ENCODE results near the gene LPAR2. TPM values are rescaled to one million over a fixed set of nuclear protein-coding genes. Genes with fewer than 3 reads are reported as not detected.
"Not testable (repeated sequence)": the region's sequence is repeated elsewhere in the genome, so short reads cannot be mapped to it uniquely, and the experiment has no call there.

LPAR2 gene
- total RNA-seq, 1 donor from 2014 or later, result 3.3 TPM

DNA sequence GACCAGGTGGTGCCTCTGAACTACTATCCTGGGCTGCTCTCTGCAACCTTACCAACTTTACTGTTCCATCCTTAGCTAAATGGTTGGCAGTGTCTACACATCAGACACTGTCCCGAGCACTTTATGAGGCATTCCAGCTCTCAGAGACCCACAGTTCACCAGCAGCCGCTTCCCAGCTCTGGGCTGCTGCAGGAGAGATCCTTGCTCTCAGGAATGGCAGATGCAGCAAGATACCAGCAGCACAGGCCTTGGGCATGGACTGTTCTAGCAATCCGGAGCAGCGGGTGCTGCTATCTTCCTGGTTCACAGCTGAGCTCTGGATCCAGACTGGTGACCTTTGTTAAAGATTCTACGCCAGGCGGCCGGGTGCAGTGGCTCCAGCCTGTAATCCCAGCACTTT, 3.3 kb upstream of the LPAR2 start:
- no peak for DNase-seq

GRCh38 chr19:19630426-19630825, 2.4 kb upstream of the LPAR2 start:
- DNase-seq, result no peak

GRCh38 chr19:19630062-19630414, 2.0 kb upstream of the LPAR2 start:
- DNase-seq, result no peak

- DNase-seq, result peak; percentile 82
These were observed 598 bp upstream of the LPAR2 start for GRCh38 chr19:19628501-19629134.

- no peak for DNase-seq
These were observed 1.2 kb downstream of the LPAR2 start for GRCh38 chr19:19626516-19627472.

- DNase-seq, result no peak
These were observed 3.9 kb downstream of the LPAR2 start for GRCh38 chr19:19624032-19624570.

- DNase-seq, result no peak
These were observed 4.6 kb downstream of the LPAR2 start for GRCh38 chr19:19623383-19623782.

DNA sequence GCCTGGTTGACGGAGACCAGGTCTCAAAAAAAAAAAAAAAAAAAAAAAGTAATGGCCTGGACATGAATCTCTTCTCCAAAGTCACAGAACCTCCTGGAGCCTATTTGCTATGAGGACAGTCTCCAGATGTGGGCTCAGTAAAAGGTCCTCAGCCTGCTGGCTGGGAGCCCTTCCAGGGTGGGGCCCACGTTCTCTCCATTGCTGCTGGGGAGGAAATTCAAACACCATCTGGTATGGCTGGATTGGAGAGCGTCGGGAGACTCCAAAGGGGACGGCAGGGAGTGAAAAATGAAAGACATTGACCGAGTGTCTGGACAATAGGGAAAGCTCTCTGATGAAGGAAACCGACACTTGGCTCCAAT, 8.2 kb downstream of the LPAR2 start:
- DNase-seq, result no peak

- DNase-seq, result no peak
These were observed 8.7 kb downstream of the LPAR2 start for GRCh38 chr19:19619181-19619848.

DNA sequence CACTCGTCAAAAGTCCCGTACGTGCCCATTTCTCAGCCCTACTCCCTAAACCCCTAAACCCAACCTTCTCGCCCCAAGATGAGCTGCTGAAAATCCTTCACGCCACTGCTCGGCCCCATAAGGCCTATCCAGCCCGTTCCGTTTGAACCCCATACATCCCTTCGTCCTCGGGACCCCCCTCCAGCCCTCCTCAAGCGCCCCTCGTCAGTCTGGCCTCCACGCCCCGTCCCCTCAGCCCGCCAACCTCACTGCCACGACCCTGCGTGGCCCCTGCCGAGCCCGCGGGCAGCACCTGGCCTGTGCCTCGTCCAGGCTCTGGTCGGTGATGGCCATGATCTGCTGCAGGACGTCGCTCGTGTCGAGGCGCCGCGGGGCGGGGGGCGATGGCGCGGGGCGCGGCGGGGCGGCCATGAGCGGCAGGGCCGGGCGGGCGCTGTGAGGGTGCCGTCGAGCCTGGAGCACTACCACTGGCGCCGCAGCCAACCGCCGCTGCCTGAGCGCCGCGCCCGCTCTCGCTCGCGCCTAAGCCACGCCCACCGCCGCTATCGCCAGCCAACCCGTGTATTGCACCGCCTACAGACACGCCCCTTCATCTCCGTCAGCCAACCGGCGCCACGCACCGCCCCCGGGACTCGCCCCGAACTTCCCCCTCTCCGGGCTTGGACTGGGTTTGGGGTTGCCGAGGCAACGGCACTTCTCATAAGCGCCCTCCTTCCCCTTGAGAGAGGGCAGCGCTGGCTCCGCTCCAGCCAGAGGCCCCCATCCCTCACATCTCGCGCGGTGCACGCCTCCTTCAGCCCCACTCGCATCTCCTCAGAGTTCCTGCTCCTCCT, 9.6 kb downstream of the LPAR2 start, which contains the start of gene PBX4:
Gene PBX4, minus strand, starts transcription at position 469 of the 833 bp plus-strand sequence. Its CDS starts 58 bp downstream, at position 411.
- DNase-seq, result peak; percentile 98

- DNase-seq, result no peak
These were observed 12.9 kb downstream of the LPAR2 start for GRCh38 chr19:19615086-19615485.

DNA sequence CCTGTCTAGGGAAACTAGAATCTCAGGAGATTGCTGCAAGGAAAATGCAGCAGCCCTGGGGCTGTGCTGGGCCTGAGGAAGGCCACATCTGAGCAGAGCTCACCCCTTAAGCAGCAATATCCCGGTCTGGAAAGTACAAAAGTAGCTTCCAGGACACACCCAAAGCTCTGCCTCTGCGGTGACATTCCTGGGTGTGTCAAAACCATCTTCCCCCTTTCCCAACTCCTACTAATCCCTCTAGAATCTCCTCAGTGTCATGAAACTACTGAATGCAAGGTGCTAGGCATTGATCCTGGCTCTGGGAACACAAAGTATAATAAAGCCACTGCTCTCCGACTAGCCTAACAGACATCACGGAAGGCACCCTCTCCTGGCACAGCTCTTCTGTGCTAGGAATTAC, 14.5 kb downstream of the LPAR2 start:
- DNase-seq, result no peak

GRCh38 chr19:19610376-19611202, 17.4 kb downstream of the LPAR2 start:
- no peak for DNase-seq

DNA sequence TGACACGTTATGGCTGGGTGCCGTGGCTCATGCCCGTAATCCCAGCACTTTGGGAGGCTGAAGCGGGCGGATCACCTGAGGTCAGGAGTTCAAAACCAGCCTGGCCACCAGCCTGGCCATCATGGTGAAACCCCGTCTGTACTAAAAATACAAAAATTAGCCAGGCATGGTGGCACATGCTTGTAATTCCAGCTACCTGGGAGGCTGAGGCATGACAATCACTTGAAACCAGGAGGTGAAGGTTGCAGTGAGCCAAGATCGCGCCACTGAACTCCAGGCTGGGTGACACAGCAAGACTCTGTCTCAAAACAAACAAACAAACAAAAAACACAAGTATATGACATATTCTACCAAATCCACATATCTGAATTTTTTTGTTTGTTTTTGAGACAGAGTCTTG, 21.3 kb downstream of the LPAR2 start:
- DNase-seq, result not testable (repeated sequence)

DNA sequence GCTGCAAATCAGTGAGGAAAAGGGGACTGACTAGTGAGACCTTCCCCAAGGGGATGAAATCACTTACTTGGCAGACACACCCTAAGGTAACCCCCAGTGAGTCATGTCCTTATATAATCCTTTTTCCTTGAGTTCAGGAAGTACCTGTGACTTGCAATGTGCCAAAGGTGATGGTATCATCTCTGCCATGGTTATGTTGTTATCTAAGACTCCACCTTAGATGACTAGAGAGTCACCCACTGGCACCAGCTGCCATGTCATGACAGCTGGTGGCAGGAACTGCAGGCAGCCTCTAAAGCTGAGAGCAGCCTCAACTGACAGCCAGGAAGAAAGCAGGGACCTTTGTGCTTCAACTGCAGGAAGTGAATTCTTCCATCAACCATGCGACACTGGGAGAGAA, 22.0 kb downstream of the LPAR2 start:
- peak; percentile 67 for DNase-seq

GRCh38 chr19:19602713-19603324, 25.2 kb downstream of the LPAR2 start:
- DNase-seq, result no peak

- DNase-seq, result no peak
These were observed 25.8 kb downstream of the LPAR2 start for GRCh38 chr19:19602136-19602712.

GRCh38 chr19:19600793-19601330, 27.2 kb downstream of the LPAR2 start:
- DNase-seq, result no peak

DNA sequence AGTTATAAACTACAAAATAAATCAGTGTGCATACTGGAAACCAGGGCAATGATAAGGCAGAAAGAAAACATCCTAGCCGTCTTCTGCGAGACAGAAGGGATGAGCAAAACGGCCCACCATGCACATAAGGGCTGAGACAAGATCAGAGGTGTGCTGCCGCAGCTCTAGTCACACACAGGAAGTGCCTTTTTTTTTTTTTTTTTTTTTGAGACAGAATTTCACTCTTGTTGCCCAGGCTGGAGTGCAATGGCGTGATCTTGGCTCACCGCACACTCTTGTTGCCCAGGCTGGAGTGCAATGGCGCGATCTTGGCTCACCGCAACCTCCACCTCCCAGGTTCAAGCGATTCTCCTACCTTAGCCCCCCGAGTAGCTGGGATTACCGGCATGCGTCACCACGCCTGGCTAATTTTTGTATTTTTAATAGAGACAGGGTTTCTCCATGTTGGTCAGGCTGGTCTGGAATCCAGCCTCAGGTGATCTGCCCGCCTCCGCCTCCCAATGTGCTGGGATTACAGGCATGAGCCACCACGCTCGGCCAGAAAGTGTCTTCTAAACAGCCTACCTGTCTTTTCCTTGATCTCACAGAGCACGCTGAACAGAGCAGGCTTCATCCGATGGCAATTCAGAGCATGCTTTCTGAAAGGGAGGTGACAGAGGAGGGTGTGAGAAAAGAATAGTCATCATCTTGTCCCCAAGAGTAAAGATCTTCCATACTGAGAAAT, 29.1 kb downstream of the LPAR2 start:
- DNase-seq, result not testable (repeated sequence)
